Keratinocyte (primary cell): ENCODE measurements around the gene KLHL29.

Source experiments
- CTCF ChIP-seq, 3 experiments: IDR thresholded peaks in 1 of 3; conservative IDR thresholded peaks in 1 of 3; optimal IDR thresholded peaks in 1 of 3; 2 replicates in 2 of 3; 3 replicates in 1 of 3; pipeline versions ENCODE3 to v1.5.1; 2011; ENCODE audit warnings: low read length in 3 of 3, mild to moderate bottlenecking in 3 of 3, moderate library complexity in 2 of 3, control low read depth in 1 of 3, inconsistent platforms in 1 of 3; ENCODE audit not compliant: insufficient read depth in 2 of 3; ENCODE audit errors: extremely low read depth in 1 of 3
- EZH2 ChIP-seq: IDR thresholded peaks from one replicate; pipeline ENCODE4 v1.6.1; 2012; ENCODE audit warnings: inconsistent platforms, mild to moderate bottlenecking, low read length, moderate library complexity

GRCh38 chr2:23505984-23506380 is 121.0 kb downstream of the KLHL29 start:
- TF ChIP-seq CTCF (optimal IDR thresholded peaks at IDR 0.05 in 1 of 3, IDR thresholded peaks at IDR 0.05 in 1 of 3, conservative IDR thresholded peaks at IDR 0.05 in 1 of 3; ENCODE audit: extremely low read depth in 1 of 3, insufficient read depth in 2 of 3, low read length in 3 of 3) (no peak), EZH2 (no peak)
